ENCODE data around the gene FOXB2. TPM values are rescaled to one million over a fixed set of nuclear protein-coding genes. Genes with fewer than 3 reads are reported as not detected.
"Not testable (repeated sequence)": the region's sequence is repeated elsewhere in the genome, so short reads cannot be mapped to it uniquely, and the experiment has no call there.

The FOXB2 gene
- polyA plus RNA-seq, 1 of the 3 experiments (the other 2 are of a cell fraction), result not detected

- Histone ChIP-seq H3K4me2 (no peak overlapping the region), H3K79me2 (ENCODE audit: insufficient read depth) (no peaks in the 10 kb centered on the region), H3K4me1 (ENCODE audit: control insufficient read depth in 1 of 2, insufficient read depth in 2 of 2, low read depth in 1 of 2, low read length in 1 of 2) (no peaks in the 10 kb centered on the region), H3K9me2 (no peaks in the 10 kb centered on the region), H4K20me1 (ENCODE audit: insufficient read depth) (no peaks in the 10 kb centered on the region), H3K9ac (no peak overlapping the region), H3K36me3 (replicated peaks in 1 of 2; ENCODE audit: control insufficient read depth in 1 of 2, insufficient read depth in 2 of 2, low read length in 1 of 2) (no peaks in the 10 kb centered on the region), H3F3A (replicated peaks; ENCODE audit: insufficient read depth) (no peaks in the 10 kb centered on the region), H3K27me3 (ENCODE audit: insufficient read depth) (peaks cover 14% of the 10 kb centered on the region; the same call in 1 of the 2 replicates), H3K4me3 (ENCODE audit: low read depth in 2 of 2, low read length in 1 of 2) (no peak overlapping the region), H2AFZ (ENCODE audit: low read depth) (no peak overlapping the region), H3K27ac (ENCODE audit: low read depth in 2 of 2, low read length in 1 of 2) (no peak overlapping the region), H3K9me3 (no peaks in the 10 kb centered on the region)
- ChIA-PET CTCF (no interaction called here), POLR2A (no interaction called here)
- 0% methylated on average over 1 of the region's 1 CpG for WGBS (ENCODE audit: low lambda C conversion rate)
- no peak for DNase-seq
- TF ChIP-seq PBX3 (IDR thresholded peaks at IDR 0.05) (no peak), GATA2 (CRISPR knock-in tag; IDR thresholded peaks at IDR 0.05) (no peak), TAF1 (IDR thresholded peaks at IDR 0.05; ENCODE audit: borderline replicate concordance, low read depth, low read length) (no peak), MXI1 (IDR thresholded peaks at IDR 0.05; ENCODE audit: low read depth, low read length) (no peak), EZH2phosphoT487 (IDR thresholded peaks at IDR 0.05; ENCODE audit: borderline replicate concordance, low read depth) (no peak), POLR2AphosphoS5 (IDR thresholded peaks at IDR 0.05; ENCODE audit: low read depth, low read length) (no peak), SMC3 (IDR thresholded peaks at IDR 0.05; ENCODE audit: low read depth, low read length) (no peak), USF2 (IDR thresholded peaks at IDR 0.05; ENCODE audit: borderline replicate concordance, low read depth, low read length) (no peak)
These were observed 49.7 kb upstream of the FOXB2 start for GRCh38 chr9:76969716-76970115.

- peaks cover 35% of the 10 kb centered on the region; the same call in 1 of the 2 replicates for H3K27me3 ChIP-seq (ENCODE audit: insufficient read depth)
- WGBS (ENCODE audit: low lambda C conversion rate), result 16% methylated on average over 9 of the region's 9 CpGs
- H3K9me2 ChIP-seq; H3K4me2 ChIP-seq; H3K4me1 ChIP-seq (ENCODE audit: control insufficient read depth in 1 of 2, insufficient read depth in 2 of 2, low read depth in 1 of 2, low read length in 1 of 2); DNase-seq; H3K9ac ChIP-seq; H3K4me3 ChIP-seq (ENCODE audit: low read depth in 2 of 2, low read length in 1 of 2); H3F3A ChIP-seq (replicated peaks; ENCODE audit: insufficient read depth); H3K9me3 ChIP-seq; H3K36me3 ChIP-seq (replicated peaks in 1 of 2; ENCODE audit: control insufficient read depth in 1 of 2, insufficient read depth in 2 of 2, low read length in 1 of 2); H2AFZ ChIP-seq (ENCODE audit: low read depth); POLR2A ChIA-PET; H3K27ac ChIP-seq (ENCODE audit: low read depth in 2 of 2, low read length in 1 of 2); H4K20me1 ChIP-seq (ENCODE audit: insufficient read depth); H3K79me2 ChIP-seq (ENCODE audit: insufficient read depth): not testable (repeated sequence)
- CTCF ChIA-PET, result interaction anchor here (1.6 kb wide), 1 partner anchor 18 kb away, joined by 7 read pairs; no protein-coding TSS in a partner anchor
These were observed 40.6 kb upstream of the FOXB2 start for GRCh38 chr9:76978831-76979230.

- H3K36me3 ChIP-seq (replicated peaks in 1 of 2; ENCODE audit: control insufficient read depth in 1 of 2, insufficient read depth in 2 of 2, low read length in 1 of 2), result no peaks in the 10 kb centered on the region
- no peaks in the 10 kb centered on the region for H4K20me1 ChIP-seq (ENCODE audit: insufficient read depth)
- H3K79me2 ChIP-seq (ENCODE audit: insufficient read depth), result no peaks in the 10 kb centered on the region
- H3K27me3 ChIP-seq (ENCODE audit: insufficient read depth), result peaks cover 45% of the 10 kb centered on the region
- H3K9me2 ChIP-seq, result no peaks in the 10 kb centered on the region
- H3K4me3 ChIP-seq (ENCODE audit: low read depth in 2 of 2, low read length in 1 of 2), result no peak overlapping the region
- H3K4me2 ChIP-seq, result no peak overlapping the region
- no peak for DNase-seq
- H3K9me3 ChIP-seq, result no peaks in the 10 kb centered on the region
- no peak overlapping the region for H2AFZ ChIP-seq (ENCODE audit: low read depth)
- no peaks in the 10 kb centered on the region for H3K4me1 ChIP-seq (ENCODE audit: control insufficient read depth in 1 of 2, insufficient read depth in 2 of 2, low read depth in 1 of 2, low read length in 1 of 2)
- H3F3A ChIP-seq (replicated peaks; ENCODE audit: insufficient read depth), result no peaks in the 10 kb centered on the region
- ChIA-PET POLR2A (no interaction called here), CTCF (no interaction called here)
- no peak overlapping the region for H3K27ac ChIP-seq (ENCODE audit: low read depth in 2 of 2, low read length in 1 of 2)
- H3K9ac ChIP-seq, result no peak overlapping the region
- WGBS (ENCODE audit: low lambda C conversion rate), result 5% methylated on average over 1 of the region's 1 CpG
- TF ChIP-seq PBX3 (IDR thresholded peaks at IDR 0.05) (no peak), EZH2phosphoT487 (IDR thresholded peaks at IDR 0.05; ENCODE audit: borderline replicate concordance, low read depth) (no peak), REST (IDR thresholded peaks at IDR 0.05; ENCODE audit: low read depth, low read length) (no peak), CTCF (IDR thresholded peaks at IDR 0.05) (no peak), NFIC (IDR thresholded peaks at IDR 0.05; ENCODE audit: borderline replicate concordance) (no peak), TEAD4 (IDR thresholded peaks at IDR 0.05; ENCODE audit: borderline replicate concordance, insufficient read depth) (no peak)
These were observed 38.9 kb upstream of the FOXB2 start for GRCh38 chr9:76980566-76980965.
